Measurements from ENCODE around the gene TTYH3.
"Not testable (repeated sequence)": the region's sequence is repeated elsewhere in the genome, so short reads cannot be mapped to it uniquely, and the experiment has no call there.

- TF ChIP-seq POLR2AphosphoS5 (IDR thresholded peaks at IDR 0.05); CTCF (IDR thresholded peaks at IDR 0.05 in 8 of 11, conservative IDR thresholded peaks at IDR 0.05 in 3 of 11); POLR2A (IDR thresholded peaks at IDR 0.05): not testable (repeated sequence)
Observed at GRCh38 chr7:2679135-2680127, 47.6 kb downstream of the TTYH3 start.

All from spleen (tissue), 7 donors.